GM12873 (cell line): ENCODE results near the gene FFAR4.

Source experiments
- TF ChIP-seq, protein P1 (sequence below): IDR thresholded peaks from 2 replicates; pipeline ENCODE4 v1.5.1; 2012; ENCODE audit warnings: low read depth, mild to moderate bottlenecking, moderate library complexity, low read length, control low read depth; ENCODE audit not compliant: insufficient read depth; ENCODE audit errors: missing control alignments

Gene FFAR4

DNA sequence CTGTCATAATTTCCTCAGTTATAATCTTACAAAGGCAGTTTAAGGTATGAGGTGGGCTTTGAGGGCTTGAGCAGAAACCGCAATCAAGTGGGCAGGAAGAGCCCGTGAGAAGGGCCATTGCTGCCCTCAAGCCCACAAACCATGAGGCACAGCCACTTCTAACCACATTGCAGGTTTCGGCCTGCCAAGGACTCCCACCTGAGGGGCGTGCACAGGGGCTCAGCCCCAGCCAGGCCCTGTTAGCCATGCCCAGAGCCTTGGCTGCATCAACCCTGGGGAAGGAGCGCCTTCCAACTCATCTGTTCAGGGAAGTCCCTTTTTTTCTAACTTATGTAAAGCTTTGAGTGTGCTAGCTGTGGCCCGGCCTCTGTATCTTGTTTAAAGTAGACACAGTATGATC lies 5.9 kb upstream of the FFAR4 start:
- TF ChIP-seq, protein P1, sequence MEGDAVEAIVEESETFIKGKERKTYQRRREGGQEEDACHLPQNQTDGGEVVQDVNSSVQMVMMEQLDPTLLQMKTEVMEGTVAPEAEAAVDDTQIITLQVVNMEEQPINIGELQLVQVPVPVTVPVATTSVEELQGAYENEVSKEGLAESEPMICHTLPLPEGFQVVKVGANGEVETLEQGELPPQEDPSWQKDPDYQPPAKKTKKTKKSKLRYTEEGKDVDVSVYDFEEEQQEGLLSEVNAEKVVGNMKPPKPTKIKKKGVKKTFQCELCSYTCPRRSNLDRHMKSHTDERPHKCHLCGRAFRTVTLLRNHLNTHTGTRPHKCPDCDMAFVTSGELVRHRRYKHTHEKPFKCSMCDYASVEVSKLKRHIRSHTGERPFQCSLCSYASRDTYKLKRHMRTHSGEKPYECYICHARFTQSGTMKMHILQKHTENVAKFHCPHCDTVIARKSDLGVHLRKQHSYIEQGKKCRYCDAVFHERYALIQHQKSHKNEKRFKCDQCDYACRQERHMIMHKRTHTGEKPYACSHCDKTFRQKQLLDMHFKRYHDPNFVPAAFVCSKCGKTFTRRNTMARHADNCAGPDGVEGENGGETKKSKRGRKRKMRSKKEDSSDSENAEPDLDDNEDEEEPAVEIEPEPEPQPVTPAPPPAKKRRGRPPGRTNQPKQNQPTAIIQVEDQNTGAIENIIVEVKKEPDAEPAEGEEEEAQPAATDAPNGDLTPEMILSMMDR: no peak

GRCh38 chr10:93565446-93565845 lies 1.0 kb upstream of the FFAR4 start:
- TF ChIP-seq, protein P1: no peak

DNA sequence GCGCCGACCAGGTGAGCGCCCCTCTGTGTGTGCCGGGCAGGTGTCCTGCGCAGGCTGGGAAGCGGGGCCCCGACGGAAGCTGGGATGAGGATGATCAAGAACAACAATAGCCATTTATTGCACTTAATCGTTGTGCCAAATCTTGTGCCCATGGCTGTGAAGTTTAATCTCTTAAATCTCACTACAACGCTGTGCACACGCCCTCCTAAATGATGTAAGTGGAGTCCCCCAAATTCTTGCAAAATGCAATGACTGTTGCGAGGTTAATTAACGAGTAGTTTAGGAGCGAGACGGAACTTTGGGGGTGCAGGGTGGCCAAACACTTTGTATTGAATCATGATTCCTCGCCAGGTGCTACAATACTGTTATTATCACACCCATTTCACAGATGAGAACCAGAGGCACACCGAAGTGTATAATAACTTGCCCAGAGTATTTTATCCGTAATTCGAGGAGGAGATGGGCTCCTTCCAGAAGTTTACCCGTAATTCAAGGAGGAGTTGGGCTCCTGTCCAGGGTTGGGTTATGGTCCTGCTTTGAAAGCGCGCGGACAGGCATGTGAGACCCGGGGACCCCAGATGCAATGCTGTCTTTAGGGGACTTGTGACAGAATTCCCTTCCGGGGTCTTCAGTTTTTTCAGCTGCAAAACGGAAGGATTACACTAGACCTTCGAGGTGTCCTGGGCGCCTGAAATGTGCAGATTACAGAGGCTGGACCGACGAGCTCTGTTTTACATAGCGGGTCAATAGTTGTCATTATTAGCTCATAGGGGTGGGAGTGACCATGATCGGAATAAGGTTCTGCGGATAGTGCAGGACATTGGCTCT lies 1.0 kb downstream of the FFAR4 start:
- TF ChIP-seq, protein P1: no peak

DNA sequence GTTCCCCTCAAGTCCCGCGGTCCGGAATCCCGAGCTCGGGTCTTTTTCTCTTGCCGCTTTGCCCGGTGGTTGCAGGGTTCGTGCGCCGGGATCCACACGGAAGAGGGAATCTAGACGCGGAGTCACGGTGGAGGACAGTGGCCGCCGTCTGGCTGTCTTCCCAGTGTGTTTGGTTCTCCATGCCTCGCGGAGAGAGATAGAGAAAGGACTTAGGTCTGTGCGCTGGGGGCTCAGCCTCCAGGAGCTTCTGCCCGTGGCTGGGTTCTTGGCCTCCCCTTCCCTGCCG lies 1.6 kb downstream of the FFAR4 start:
- TF ChIP-seq, protein P1: no peak

- TF ChIP-seq, protein P1: no peak
Measured at GRCh38 chr10:93570383-93570782, 3.9 kb downstream of the FFAR4 start.

GRCh38 chr10:93572606-93573005 lies 6.1 kb downstream of the FFAR4 start:
- TF ChIP-seq, protein P1: no peak

DNA sequence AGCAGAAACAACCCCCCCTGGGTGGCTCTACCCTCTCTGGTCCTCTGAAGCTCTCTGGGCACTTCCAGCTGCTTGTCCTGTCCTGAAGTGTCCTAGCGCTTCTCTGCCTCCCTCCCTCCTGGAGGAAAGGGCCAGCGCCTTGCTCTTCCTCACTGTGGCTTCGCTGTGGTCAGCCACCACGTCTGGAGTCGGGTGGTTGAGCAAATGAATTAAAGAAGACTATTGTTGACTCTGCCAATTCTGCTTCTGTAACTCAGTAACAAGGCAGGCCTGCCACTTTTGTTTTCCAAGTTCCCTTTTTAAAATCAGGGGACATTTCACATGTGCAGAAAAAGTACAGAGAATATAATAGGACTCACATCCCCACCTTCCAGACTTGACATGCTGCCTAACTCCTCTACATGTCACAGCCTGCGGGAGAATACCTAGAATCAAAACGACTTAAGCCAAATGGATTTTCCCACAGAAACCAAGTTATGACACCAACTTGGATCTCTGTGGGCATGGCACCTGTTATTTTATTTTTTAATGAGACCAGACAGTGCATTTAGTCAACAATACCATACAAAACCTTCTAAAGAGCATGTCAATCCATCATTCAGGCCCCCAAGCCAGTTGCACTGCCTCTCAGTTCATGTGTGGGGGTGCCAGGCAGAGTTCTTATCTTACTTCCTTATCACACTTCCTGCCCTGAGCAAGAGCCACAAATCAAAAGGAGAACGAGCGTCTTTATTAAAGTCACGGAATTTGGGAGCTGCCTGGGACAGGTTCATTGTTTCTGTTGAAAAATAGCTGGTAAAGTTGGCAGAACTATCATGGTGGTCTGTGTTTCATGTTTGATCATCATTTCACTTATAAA lies 6.8 kb downstream of the FFAR4 start:
- TF ChIP-seq, protein P1: no peak
